Naive B cell (primary cell): ENCODE measurements around the gene BNC2. TPM values are rescaled to one million over a fixed set of nuclear protein-coding genes. Genes with fewer than 3 reads are reported as not detected.
A peak's percentile ranks its signal among the peaks of the same experiment; 100 is the strongest.

ENCODE experiments used
- ATAC-seq, 2 donors: fragments of 150-1000 bp; cut with Tn5 transposase; 2 replicates each; pipeline ENCODE4 v1.10.0; 2021; ENCODE audit warnings: low read depth in 2 of 2, mild to moderate bottlenecking in 2 of 2, moderate library complexity in 2 of 2
- DNase-seq: peaks from one replicate; pipeline ENCODE4 v3.0.0; 2022
- H3K27ac Mint-ChIP-seq, 6 donors: one replicate each; pipeline ENCODE4 v1.8.0; 2020 to 2022; ENCODE audit warnings: mild to moderate bottlenecking in 6 of 6, mixed read lengths in 6 of 6, moderate library complexity in 5 of 6, inconsistent platforms in 2 of 6
- H3K27me3 Mint-ChIP-seq, 3 donors: one replicate each; pipeline ENCODE4 v1.8.0; 2021 to 2022; ENCODE audit warnings: mixed read lengths in 3 of 3, mild to moderate bottlenecking in 1 of 3
- H3K36me3 Mint-ChIP-seq, 2 donors: one replicate each; pipeline ENCODE4 v1.8.0; 2020 to 2022; ENCODE audit warnings: mixed read lengths in 2 of 2, inconsistent platforms in 1 of 2, mild to moderate bottlenecking in 1 of 2
- H3K4me1 Mint-ChIP-seq, 3 donors: one replicate each; pipeline ENCODE4 v1.8.0; 2020 to 2022; ENCODE audit warnings: mixed read lengths in 3 of 3, inconsistent platforms in 1 of 3, mild to moderate bottlenecking in 1 of 3, moderate library complexity in 1 of 3
- H3K4me3 Mint-ChIP-seq, 8 donors: one replicate each; pipeline ENCODE4 v1.8.0; 2020 to 2022; ENCODE audit warnings: mild to moderate bottlenecking in 8 of 8, mixed read lengths in 8 of 8, moderate library complexity in 8 of 8, inconsistent platforms in 2 of 8
- H3K9me3 Mint-ChIP-seq, 7 donors: one replicate each; pipeline ENCODE4 v1.8.0; 2020 to 2022; ENCODE audit warnings: mixed read lengths in 7 of 7, mild to moderate bottlenecking in 5 of 7, inconsistent platforms in 2 of 7, moderate library complexity in 1 of 7
- polyA plus RNA-seq, 6 donors: library from polyadenylated mRNA; unstranded; fragments of 300-500 nt; fragmentation: Illumina TruSeq; gene quantifications; one replicate each; pipeline ENCODE4 v1.2.3, GENCODE V29; 2021; ENCODE audit warnings: low read depth in 6 of 6

Gene BNC2
- polyA plus RNA-seq, 6 donors from 2014 or later: not detected

GRCh38 chr9:16679327-16679821, 191.1 kb downstream of the BNC2 start:
- Mint-ChIP-seq H3K4me3 (no peak overlapping the region), H3K9me3 (peaks cover 0 to 7% (median 0%) of the 10 kb centered on the region in 7 donors), H3K27me3 (peaks cover 0 to 9% (median 0%) of the 10 kb centered on the region in 3 donors), H3K27ac (no peak overlapping the region), H3K4me1 (no peaks in the 10 kb centered on the region), H3K36me3 (no peaks in the 10 kb centered on the region)
- no peak for ATAC-seq
- DNase-seq: no peak

DNA sequence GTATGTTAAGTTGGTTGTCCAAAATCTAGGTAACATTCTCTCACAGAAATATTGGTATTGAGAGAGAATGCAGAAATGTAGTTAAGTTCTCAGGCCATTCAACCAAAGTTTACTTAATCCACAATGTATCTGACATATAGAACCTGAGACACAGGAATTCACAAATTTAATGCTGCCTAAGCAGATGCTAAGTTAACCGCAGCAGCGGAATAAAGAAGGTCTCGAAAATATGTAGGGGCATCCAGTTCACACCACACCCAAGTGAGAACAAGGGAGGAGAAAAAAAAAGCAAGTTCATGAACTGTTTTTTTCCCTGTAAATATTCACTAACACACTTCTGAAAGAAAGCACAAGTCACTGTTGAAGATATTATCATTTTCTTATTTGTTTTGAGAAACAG, 194.0 kb downstream of the BNC2 start:
- ATAC-seq: no peak
- H3K4me3 Mint-ChIP-seq: no peak overlapping the region
- H3K36me3 Mint-ChIP-seq: no peaks in the 10 kb centered on the region

DNA sequence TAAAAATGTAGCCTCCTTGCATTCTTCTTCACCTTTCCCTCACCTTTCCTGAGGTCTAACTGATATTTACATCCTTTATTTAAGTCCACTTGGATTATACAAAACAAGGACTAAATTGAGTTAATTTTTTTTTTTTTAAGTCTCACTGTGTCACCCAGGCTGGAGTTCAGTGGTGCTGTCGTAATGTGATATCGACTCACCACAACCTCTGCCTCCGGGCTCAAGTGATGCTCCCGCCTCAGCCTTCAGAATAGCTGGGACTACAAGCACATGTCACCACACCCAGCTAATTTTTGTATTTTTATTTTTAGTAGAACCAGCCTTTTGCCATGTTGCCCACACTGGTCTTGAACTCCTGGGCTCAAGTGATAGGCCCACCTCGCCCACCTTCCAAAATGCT, 195.3 kb downstream of the BNC2 start:
- H3K27ac Mint-ChIP-seq: no peak overlapping the region
- peaks cover 0 to 4% (median 0%) of the 10 kb centered on the region in 3 donors for H3K27me3 Mint-ChIP-seq

More for the DNA sequence above, 194.0 kb downstream of the BNC2 start:
- Mint-ChIP-seq H3K4me1 (no peaks in the 10 kb centered on the region), H3K27me3 (peaks cover 0 to 5% (median 0%) of the 10 kb centered on the region in 3 donors), H3K27ac (no peak overlapping the region), H3K9me3 (peaks cover 0 to 5% (median 2%) of the 10 kb centered on the region in 7 donors)
- DNase-seq: no peak

GRCh38 chr9:16673171-16673570, 197.3 kb downstream of the BNC2 start:
- Mint-ChIP-seq H3K27ac (no peak overlapping the region), H3K4me1 (no peaks in the 10 kb centered on the region), H3K27me3 (peaks cover 0 to 4% (median 0%) of the 10 kb centered on the region in 3 donors), H3K9me3 (peaks cover 0 to 10% (median 0%) of the 10 kb centered on the region in 7 donors), H3K4me3 (no peak overlapping the region), H3K36me3 (no peaks in the 10 kb centered on the region)
- ATAC-seq (no peak), DNase-seq (no peak)

More for the DNA sequence above, 195.3 kb downstream of the BNC2 start:
- ATAC-seq (no peak), DNase-seq (no peak)
- Mint-ChIP-seq H3K9me3 (peaks cover 0 to 10% (median 0%) of the 10 kb centered on the region in 7 donors), H3K4me3 (no peak overlapping the region), H3K36me3 (no peaks in the 10 kb centered on the region), H3K4me1 (no peaks in the 10 kb centered on the region)

GRCh38 chr9:16672501-16672900, 198.0 kb downstream of the BNC2 start:
- Mint-ChIP-seq H3K9me3 (peaks cover 0 to 10% (median 0%) of the 10 kb centered on the region in 7 donors), H3K4me1 (no peaks in the 10 kb centered on the region), H3K4me3 (no peak overlapping the region), H3K36me3 (no peaks in the 10 kb centered on the region), H3K27ac (no peak overlapping the region), H3K27me3 (no peaks in the 10 kb centered on the region)
- no peak for ATAC-seq
- no peak for DNase-seq

- Mint-ChIP-seq H3K4me3 (no peak overlapping the region), H3K9me3 (peaks cover 0 to 10% (median 0%) of the 10 kb centered on the region in 7 donors), H3K36me3 (no peaks in the 10 kb centered on the region), H3K27me3 (no peaks in the 10 kb centered on the region), H3K27ac (no peak overlapping the region), H3K4me1 (no peaks in the 10 kb centered on the region)
- ATAC-seq: no peak
- DNase-seq: no peak
Measured at GRCh38 chr9:16671591-16672137, 198.8 kb downstream of the BNC2 start.

DNA sequence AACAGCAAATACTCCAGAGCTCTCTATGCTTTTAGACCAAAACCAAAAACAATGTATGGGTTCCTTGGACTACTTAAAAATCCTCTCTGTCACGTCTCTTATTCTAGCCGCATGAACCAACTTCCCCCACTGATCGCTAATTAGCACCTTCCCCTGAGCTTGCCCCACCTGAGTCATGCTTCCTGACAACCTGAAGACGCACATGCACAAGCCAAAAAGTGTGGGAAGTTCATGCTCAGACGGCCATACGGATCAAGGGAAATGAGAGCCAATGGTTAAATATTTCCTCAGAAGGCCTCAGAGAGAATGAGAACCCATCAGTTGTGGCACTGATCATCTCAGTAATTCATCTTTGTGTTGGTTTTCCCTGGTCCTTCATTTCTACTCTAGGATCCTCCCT, 199.7 kb downstream of the BNC2 start:
- H3K4me1 Mint-ChIP-seq: no peaks in the 10 kb centered on the region
- H3K27me3 Mint-ChIP-seq: no peaks in the 10 kb centered on the region
- H3K9me3 Mint-ChIP-seq: peaks cover 0 to 10% (median 0%) of the 10 kb centered on the region in 7 donors
- no peak overlapping the region for H3K27ac Mint-ChIP-seq
- H3K36me3 Mint-ChIP-seq: no peaks in the 10 kb centered on the region
- ATAC-seq (no peak), DNase-seq (no peak)
- no peak overlapping the region for H3K4me3 Mint-ChIP-seq

DNA sequence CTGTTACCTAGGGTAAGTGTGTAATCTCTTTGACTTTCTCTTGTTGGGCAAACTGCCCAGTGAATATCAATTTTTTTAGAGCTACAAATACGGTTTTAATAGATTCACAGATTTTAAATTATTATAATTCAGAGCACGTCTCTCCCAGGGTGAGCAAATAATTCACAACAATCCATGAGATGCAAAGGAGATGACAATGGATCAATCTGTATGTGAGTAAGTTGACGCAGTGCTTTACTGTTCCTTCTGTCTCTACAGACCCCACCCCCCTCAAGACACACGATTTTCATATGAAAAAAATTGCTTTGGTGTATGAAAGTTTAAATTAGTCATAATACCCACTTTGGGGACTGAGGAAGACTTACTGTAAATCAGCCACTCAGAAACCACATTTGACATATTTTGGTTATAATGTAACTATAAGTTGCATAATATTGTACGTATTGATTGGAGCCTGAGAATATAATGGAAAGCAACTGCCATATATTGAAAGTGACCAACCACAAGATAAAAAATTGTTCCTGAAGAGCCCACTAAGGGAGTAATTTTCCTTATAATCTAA, 201.7 kb downstream of the BNC2 start:
- peaks cover 0 to 10% (median 2%) of the 10 kb centered on the region in 7 donors for H3K9me3 Mint-ChIP-seq
- DNase-seq: no peak
- H3K4me3 Mint-ChIP-seq: no peak overlapping the region
- ATAC-seq: no peak
- no peaks in the 10 kb centered on the region for H3K27me3 Mint-ChIP-seq
- H3K4me1 Mint-ChIP-seq: no peaks in the 10 kb centered on the region
- no peak overlapping the region for H3K27ac Mint-ChIP-seq
- H3K36me3 Mint-ChIP-seq: no peaks in the 10 kb centered on the region

- peaks cover 0 to 7% (median 2%) of the 10 kb centered on the region in 7 donors for H3K9me3 Mint-ChIP-seq
- H3K4me3 Mint-ChIP-seq: no peak overlapping the region
- no peaks in the 10 kb centered on the region for H3K27me3 Mint-ChIP-seq
- H3K36me3 Mint-ChIP-seq: peaks cover 0 to 7% of the 10 kb centered on the region in 2 donors
- H3K27ac Mint-ChIP-seq: peak overlapping the region in 1 of 6 donors; percentile 23
- DNase-seq (no peak), ATAC-seq (no peak)
- H3K4me1 Mint-ChIP-seq: no peaks in the 10 kb centered on the region
Measured at GRCh38 chr9:16664211-16664610, 206.3 kb downstream of the BNC2 start.

DNA sequence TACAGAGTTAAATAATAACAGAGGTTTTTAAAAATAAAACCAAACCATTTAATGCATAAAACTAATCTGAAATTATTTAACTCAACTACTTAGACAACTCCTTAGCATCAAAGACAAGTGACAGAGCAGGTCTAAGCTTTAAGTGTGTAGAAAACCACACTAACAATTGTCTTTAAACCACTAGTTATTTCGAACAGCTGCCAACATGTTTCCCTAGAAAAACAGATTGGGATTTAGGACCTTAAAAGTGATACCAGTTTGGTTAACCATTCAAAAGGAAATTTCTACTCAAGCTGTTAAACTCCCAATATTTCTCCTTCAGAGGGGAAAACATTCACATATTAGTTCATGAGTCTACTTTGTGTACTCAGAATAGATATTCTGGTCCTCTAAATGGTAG, 208.7 kb downstream of the BNC2 start:
- H3K27me3 Mint-ChIP-seq: no peaks in the 10 kb centered on the region
- H3K4me1 Mint-ChIP-seq: no peaks in the 10 kb centered on the region
- H3K36me3 Mint-ChIP-seq: peaks cover 0 to 8% of the 10 kb centered on the region in 2 donors
- ATAC-seq: no peak
- H3K27ac Mint-ChIP-seq: no peak overlapping the region
- H3K9me3 Mint-ChIP-seq: peaks cover 0 to 8% (median 2%) of the 10 kb centered on the region in 7 donors
- H3K4me3 Mint-ChIP-seq: no peak overlapping the region
- no peak for DNase-seq

DNA sequence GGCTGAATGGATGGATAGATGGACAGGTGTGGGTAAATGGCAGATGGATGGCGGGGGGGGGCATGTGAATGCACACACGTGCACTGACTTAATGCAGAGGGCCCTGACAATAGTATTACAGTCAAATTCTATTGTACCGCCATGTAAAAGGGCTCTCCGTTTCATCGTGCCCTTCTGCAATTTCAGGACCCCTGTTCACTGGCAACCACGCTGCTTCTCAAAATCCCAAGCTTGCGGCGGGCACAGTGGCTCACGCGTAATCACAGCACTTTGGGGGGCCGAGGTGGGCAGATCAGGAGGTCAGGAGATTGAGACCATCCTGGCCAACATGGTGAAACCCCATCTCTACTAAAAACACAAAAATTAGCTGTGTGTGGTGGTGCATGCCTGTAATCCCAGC, 211.4 kb downstream of the BNC2 start:
- H3K9me3 Mint-ChIP-seq: peaks cover 0 to 11% (median 2%) of the 10 kb centered on the region in 7 donors
- peaks cover 0 to 6% (median 0%) of the 10 kb centered on the region in 3 donors for H3K27me3 Mint-ChIP-seq
- no peak overlapping the region for H3K4me3 Mint-ChIP-seq
- no peak overlapping the region for H3K27ac Mint-ChIP-seq
- peaks cover 0 to 8% of the 10 kb centered on the region in 2 donors for H3K36me3 Mint-ChIP-seq
- no peaks in the 10 kb centered on the region for H3K4me1 Mint-ChIP-seq
- ATAC-seq (no peak), DNase-seq (no peak)

- DNase-seq (no peak), ATAC-seq (no peak)
- H3K27me3 Mint-ChIP-seq: peaks cover 0 to 6% (median 0%) of the 10 kb centered on the region in 3 donors
- peaks cover 0 to 8% of the 10 kb centered on the region in 2 donors for H3K36me3 Mint-ChIP-seq
- peaks cover 0 to 11% (median 0%) of the 10 kb centered on the region in 7 donors for H3K9me3 Mint-ChIP-seq
- no peaks in the 10 kb centered on the region for H3K4me1 Mint-ChIP-seq
- peak overlapping the region in 1 of 6 donors; percentile 1 for H3K27ac Mint-ChIP-seq
- H3K4me3 Mint-ChIP-seq: no peak overlapping the region
Measured at GRCh38 chr9:16656432-16657169, 213.9 kb downstream of the BNC2 start.

GRCh38 chr9:16654596-16655126, 215.8 kb downstream of the BNC2 start:
- no peak for ATAC-seq
- no peaks in the 10 kb centered on the region for H3K4me1 Mint-ChIP-seq
- peaks cover 0 to 6% (median 0%) of the 10 kb centered on the region in 3 donors for H3K27me3 Mint-ChIP-seq
- no peak overlapping the region for H3K27ac Mint-ChIP-seq
- no peak overlapping the region for H3K4me3 Mint-ChIP-seq
- DNase-seq: no peak
- peaks cover 0 to 8% (median 0%) of the 10 kb centered on the region in 7 donors for H3K9me3 Mint-ChIP-seq
- peaks cover 0 to 5% of the 10 kb centered on the region in 2 donors for H3K36me3 Mint-ChIP-seq
